Stimulated activated naive B cell treated with anti-CD40 and anti-IgM and Interleukin-4, amounts not matched to agents 10 μg/mL and 1 μg/mL and 100 μg/mL, for 72 hours (primary cell): ENCODE results near the gene EIF3I.

ENCODE experiments used
- ATAC-seq, 2 donors: fragments of 150-1000 bp; cut with Tn5 transposase; replicated peaks; 2 replicates each; pipeline ENCODE4 v1.10.0; 2021; ENCODE audit warnings: moderate library complexity in 1 of 2
- DNase-seq: peaks from one replicate; pipeline ENCODE4 v3.0.0; 2021
- H3K27ac Mint-ChIP-seq: one replicate; pipeline ENCODE4 v1.8.0; 2022; ENCODE audit warnings: mild to moderate bottlenecking, mixed read lengths
- H3K27me3 Mint-ChIP-seq, 2 donors: one replicate each; pipeline ENCODE4 v1.8.0; 2022; ENCODE audit warnings: mixed read lengths in 2 of 2
- H3K36me3 Mint-ChIP-seq, 2 donors: one replicate each; pipeline ENCODE4 v1.8.0; 2022; ENCODE audit warnings: mixed read lengths in 2 of 2, mild to moderate bottlenecking in 1 of 2
- H3K4me1 Mint-ChIP-seq, 2 donors: one replicate each; pipeline ENCODE4 v1.8.0; 2022; ENCODE audit warnings: mixed read lengths in 2 of 2, mild to moderate bottlenecking in 1 of 2
- H3K4me3 Mint-ChIP-seq, 2 donors: one replicate each; pipeline ENCODE4 v1.8.0; 2022; ENCODE audit warnings: mild to moderate bottlenecking in 2 of 2, mixed read lengths in 2 of 2, moderate library complexity in 1 of 2
- H3K9me3 Mint-ChIP-seq, 2 donors: one replicate each; pipeline ENCODE4 v1.8.0; 2022; ENCODE audit warnings: mixed read lengths in 2 of 2, mild to moderate bottlenecking in 1 of 2

The EIF3I gene

DNA sequence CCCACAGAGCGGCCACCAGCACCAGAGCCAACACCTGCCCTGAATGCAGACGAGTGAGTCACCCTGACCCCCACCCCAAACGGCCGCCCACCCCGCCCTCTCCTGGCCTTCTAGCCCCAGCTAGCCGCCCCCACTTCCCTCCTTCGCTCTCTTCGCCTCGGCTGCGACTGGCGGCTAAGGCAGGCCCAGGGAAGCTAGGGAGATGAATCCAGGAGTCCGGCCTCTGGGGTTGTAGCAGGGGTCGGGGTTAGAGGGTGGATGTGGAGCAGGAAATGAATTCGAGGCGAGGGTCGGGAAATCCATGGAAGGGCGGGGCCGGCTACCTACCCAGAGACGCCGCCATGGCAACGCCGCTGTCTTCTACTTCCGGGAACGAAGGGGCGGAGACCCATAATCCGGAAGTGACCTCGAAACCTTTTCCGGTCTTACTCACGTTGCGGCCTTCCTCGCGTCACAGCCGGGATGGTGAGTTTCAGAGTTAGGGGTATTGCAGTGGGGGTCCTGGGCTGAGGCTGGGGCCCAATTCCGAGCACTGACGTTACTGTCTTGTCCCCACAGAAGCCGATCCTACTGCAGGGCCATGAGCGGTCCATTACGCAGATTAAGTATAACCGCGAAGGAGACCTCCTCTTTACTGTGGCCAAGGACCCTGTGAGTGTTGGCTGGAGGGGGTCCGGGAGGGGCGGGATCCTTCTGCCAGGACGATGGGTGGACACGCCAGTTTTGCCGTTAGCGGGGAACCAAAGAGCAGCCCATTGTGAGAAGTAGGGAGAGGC, at the start of gene EIF3I, which contains the start of gene TMEM234:
Gene EIF3I (plus strand): TSS at position 428 of the 776 bp plus-strand sequence. CDS start 35 bp downstream, at position 463.
Gene TMEM234 (minus strand): TSS at position 374 of the 776 bp plus-strand sequence. CDS start 31 bp downstream, at position 343.
- no peaks in the 10 kb centered on the region for H3K9me3 Mint-ChIP-seq
- H3K4me3 Mint-ChIP-seq = peak within 1 kb of the TSS; percentile 96 to 99
- peak; percentile 86 for DNase-seq
- peak within 1 kb of the TSS; percentile 98 for H3K27ac Mint-ChIP-seq
- H3K27me3 Mint-ChIP-seq = no peaks in the 10 kb centered on the region
- peaks cover 22 to 39% of the 10 kb centered on the region in 2 donors for H3K4me1 Mint-ChIP-seq
- H3K36me3 Mint-ChIP-seq = peaks cover 17 to 44% of the 10 kb centered on the region in 2 donors
- peak; percentile 94 to 97 for ATAC-seq

DNA sequence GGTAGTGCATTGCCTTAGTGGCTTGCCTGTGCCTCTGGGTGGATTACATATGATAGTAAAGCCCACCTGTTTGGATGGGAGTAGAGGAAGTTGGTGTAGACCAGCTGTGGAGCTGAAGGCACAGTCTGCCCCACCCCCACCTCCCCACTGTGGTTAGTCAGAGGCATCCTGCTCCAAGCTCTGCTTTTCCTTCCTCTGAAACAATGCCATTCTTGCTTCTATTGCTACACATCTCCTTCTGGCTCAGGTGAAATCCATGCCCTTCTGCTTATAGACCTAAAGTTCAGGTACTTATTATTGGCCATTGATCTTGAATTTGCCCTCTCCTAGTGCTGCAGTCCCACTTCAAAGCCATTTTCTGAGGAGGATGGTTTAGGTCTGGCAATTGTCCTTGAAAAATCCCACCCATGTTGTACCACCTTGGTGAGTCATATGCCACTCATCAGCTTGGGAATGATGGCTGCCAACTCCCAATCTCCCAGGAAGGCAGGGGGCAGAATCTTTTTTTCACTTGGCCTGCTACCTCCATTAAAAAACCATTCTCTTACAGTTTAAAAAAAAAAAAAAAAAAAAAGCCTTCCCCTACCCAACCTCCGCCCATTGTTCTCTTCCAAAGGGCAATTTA, 49.5 kb upstream of the EIF3I start:
- Mint-ChIP-seq H3K4me3 (no peak overlapping the region), H3K27me3 (no peaks in the 10 kb centered on the region), H3K36me3 (peaks cover 39 to 55% of the 10 kb centered on the region in 2 donors), H3K4me1 (peaks cover 0 to 2% of the 10 kb centered on the region in 2 donors), H3K9me3 (no peaks in the 10 kb centered on the region), H3K27ac (no peak overlapping the region)
- ATAC-seq (no peak), DNase-seq (no peak)

DNA sequence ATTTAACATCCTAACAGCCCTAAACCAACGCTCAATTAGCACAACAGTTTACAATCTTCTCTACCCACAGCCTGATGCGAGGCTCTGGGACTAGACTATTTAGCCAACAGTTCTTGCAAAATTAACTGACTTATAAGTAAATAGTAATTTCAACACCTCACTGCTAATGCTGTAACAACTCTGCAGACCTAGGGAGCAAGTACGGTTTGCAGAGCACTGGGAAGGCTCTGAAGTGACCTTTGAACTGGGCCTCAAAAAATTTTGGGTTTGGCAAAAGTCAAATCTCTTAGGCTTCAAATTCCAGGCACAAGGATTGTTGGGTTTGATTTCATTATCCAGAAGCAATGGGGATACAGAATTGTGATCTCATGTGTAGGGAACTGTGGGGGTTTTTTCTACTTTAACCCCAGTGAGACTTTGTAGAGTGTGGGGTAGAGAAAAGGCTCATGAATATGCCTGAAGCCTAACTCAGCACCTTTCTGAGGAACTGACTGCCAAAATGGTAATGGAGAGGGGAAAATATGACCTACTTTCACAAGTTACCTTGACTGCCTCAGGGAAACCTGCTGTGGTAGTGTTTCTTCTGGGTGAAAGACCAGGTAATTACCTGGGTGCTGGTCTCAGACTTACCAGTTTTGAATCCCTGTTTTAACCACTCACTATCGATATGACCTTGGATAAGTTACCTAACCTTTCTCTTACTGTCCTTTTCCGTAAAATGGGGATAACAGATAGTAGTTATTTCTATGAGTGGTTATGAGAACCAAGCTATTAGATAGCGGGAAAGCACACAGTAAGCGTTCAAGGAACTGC, 43.6 kb upstream of the EIF3I start:
- DNase-seq = no peak
- Mint-ChIP-seq H3K36me3 (peaks cover 26 to 37% of the 10 kb centered on the region in 2 donors), H3K4me3 (peak overlapping the region; percentile 89 to 98), H3K4me1 (peaks cover 23 to 42% of the 10 kb centered on the region in 2 donors), H3K27me3 (no peaks in the 10 kb centered on the region), H3K27ac (peak overlapping the region; percentile 100), H3K9me3 (no peaks in the 10 kb centered on the region)
- no peak for ATAC-seq

DNA sequence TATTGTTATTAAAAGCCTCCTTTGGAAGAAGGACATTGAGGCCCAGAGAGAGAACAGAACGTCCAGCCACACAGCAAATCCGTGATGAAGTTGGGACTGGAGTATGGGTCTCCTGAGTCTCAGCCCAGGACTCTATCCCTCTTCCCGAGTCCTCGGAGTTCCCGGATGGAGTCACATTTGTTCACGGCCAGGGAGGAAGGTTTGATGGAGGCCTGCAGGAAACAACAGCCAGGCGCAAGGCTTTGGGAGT, 43.1 kb upstream of the EIF3I start:
- Mint-ChIP-seq H3K27ac (peak overlapping the region; percentile 100), H3K27me3 (no peaks in the 10 kb centered on the region), H3K4me1 (peaks cover 26 to 47% of the 10 kb centered on the region in 2 donors), H3K4me3 (peak overlapping the region; percentile 89 to 98), H3K9me3 (no peaks in the 10 kb centered on the region), H3K36me3 (peaks cover 30 to 38% of the 10 kb centered on the region in 2 donors)
- ATAC-seq (no peak), DNase-seq (no peak)

DNA sequence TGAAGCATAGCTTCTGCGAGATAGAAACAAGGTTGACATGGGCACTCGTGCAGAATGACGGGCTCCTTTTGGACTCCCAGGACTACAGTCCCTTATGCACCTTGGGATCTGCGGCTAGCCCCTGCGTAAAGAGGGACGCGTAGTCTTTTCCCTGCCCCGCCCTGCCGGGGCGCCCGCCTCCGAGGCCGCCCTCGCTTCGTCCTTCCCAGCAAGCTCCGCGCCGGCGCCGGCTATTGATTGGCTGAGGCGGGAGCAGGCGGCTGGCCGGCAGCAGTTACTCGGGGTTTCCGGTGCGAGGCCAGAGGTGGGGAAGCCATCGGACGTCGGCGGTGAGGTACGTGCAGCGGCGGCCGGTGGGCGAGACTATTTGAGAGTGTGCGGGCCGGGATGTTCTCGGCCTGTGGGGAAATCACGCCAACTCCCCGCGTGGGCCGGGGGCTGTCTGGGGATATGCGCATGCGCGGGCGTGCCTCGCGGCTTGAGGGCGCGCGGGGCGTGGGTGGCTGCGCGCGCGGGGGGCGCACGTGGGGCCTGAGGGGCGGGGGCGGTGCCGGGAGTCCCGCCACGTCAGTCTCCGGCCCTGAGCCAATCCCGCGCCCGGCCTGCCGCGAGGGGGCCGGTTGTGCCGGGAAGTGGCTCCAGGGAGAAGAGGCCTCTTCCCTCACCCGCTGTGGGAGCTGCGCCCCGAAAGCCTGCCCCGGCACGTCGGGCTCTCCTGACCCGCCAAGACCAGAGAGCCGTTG, 42.6 kb upstream of the EIF3I start, which contains the start of gene TXLNA:
Gene TXLNA (plus strand): TSS at position 233 of the 743 bp plus-strand sequence. CDS start 671 bp downstream, outside the sequence.
- no peaks in the 10 kb centered on the region for H3K9me3 Mint-ChIP-seq
- H3K27ac Mint-ChIP-seq = peak within 1 kb of the TSS; percentile 100
- H3K4me1 Mint-ChIP-seq = peaks cover 30 to 52% of the 10 kb centered on the region in 2 donors
- no peaks in the 10 kb centered on the region for H3K27me3 Mint-ChIP-seq
- H3K4me3 Mint-ChIP-seq = peak within 1 kb of the TSS; percentile 89 to 98
- ATAC-seq (peak; percentile 93 to 94), DNase-seq (peak; percentile 89)
- H3K36me3 Mint-ChIP-seq = peaks cover 31 to 38% of the 10 kb centered on the region in 2 donors

DNA sequence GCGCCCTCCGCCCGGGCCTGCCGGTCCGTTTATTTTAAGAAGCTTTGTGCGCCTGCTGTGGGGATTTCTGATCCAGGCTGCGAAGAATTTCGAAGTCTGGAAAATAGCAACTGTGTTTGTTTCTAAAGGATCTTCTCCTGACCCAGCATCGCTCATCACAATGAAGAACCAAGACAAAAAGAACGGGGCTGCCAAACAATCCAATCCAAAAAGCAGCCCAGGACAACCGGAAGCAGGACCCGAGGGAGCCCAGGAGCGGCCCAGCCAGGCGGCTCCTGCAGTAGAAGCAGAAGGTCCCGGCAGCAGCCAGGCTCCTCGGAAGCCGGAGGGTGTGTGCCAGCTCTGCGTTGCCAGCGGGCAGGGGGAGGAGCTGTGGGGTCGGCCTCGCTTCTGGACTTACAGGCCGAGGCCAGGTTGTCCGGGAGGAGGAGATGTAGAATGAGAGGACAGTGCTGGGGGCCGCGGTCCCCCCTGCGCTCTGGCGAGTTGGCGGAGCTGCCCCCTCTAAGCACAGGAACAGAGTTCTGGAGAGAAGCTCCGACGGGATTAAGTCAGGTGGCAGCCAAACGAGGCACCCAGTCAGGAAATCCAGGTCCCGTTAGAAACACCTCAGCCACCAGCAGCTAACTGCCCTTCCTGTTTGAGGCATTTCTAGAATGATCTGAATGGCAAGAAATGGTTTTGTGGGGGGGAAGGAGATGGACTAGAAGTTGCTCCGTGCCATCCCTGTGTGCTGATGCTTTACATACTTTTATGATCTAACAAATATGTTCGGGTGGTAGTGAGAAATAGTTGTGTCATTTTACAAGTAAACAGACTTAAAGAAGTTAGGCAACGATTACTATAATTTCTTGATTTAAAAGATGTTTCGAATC, 41.8 kb upstream of the EIF3I start:
- peak; percentile 26 for DNase-seq
- Mint-ChIP-seq H3K27ac (peak overlapping the region; percentile 96), H3K36me3 (peaks cover 35 to 43% of the 10 kb centered on the region in 2 donors), H3K9me3 (no peaks in the 10 kb centered on the region), H3K27me3 (no peaks in the 10 kb centered on the region), H3K4me1 (peaks cover 32 to 54% of the 10 kb centered on the region in 2 donors), H3K4me3 (peak overlapping the region; percentile 89 to 98)
- ATAC-seq = peak; percentile 32 to 38

DNA sequence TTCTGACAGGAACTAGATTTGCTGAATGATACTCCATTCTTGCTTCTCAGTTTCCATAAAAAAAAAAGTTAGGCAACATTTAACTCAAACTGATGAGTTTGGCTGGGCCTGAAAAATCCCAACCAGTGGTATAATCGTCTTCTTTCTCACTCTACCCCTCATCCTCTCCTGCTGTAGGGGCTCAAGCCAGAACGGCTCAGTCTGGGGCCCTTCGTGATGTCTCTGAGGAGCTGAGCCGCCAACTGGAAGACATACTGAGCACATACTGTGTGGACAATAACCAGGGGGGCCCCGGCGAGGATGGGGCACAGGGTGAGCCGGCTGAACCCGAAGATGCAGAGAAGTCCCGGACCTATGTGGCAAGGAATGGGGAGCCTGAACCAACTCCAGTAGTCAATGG, 41.1 kb upstream of the EIF3I start:
- Mint-ChIP-seq H3K27ac (peak overlapping the region; percentile 77), H3K27me3 (no peaks in the 10 kb centered on the region), H3K4me3 (peak overlapping the region; percentile 89 to 98), H3K9me3 (no peaks in the 10 kb centered on the region), H3K4me1 (peaks cover 34 to 57% of the 10 kb centered on the region in 2 donors), H3K36me3 (peaks cover 36 to 46% of the 10 kb centered on the region in 2 donors)
- DNase-seq (no peak), ATAC-seq (no peak)

DNA sequence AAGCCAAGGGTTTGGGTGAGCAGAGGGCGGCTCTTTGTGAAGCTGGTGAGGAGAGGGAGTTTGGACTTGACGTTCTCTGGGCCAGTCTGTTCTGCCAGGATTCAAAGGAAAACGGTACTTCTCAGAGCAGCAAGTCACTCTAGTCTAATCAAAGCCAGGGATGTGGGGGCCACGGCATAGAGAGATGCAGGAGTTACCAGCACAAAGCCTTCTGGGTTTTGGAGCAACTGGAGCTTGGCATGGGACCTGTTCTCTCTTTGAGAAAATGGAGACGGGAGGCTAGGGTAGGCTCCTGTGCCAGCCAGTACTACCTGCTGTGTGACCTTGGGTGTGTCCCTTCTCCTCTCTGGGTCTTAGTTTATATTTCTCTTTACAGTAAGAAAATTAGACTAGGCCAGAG, 40.6 kb upstream of the EIF3I start:
- Mint-ChIP-seq H3K9me3 (no peaks in the 10 kb centered on the region), H3K36me3 (peaks cover 41 to 51% of the 10 kb centered on the region in 2 donors), H3K27ac (peak overlapping the region; percentile 77), H3K4me1 (peaks cover 39 to 62% of the 10 kb centered on the region in 2 donors), H3K27me3 (no peaks in the 10 kb centered on the region), H3K4me3 (peak overlapping the region; percentile 89 to 98)
- DNase-seq (no peak), ATAC-seq (no peak)

DNA sequence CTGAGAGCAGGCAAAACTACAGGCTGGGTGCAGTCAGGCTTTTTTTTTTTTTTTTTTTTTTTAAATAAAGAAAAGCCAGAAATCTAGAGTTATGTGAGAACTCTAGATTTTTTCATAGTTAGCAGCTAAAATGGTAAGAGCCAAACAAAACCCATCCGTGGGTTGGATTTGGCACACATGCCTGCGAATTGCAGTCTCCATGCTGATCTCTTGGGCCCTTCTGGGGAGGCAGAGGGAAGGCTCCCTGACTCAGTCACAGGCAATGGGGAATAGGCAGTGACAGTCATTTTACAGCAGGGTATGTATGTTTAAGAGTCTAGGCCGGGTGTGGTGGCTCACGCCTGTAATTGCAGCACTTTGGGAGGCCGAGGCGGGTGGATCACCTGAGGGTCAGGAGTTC, 40.1 kb upstream of the EIF3I start:
- Mint-ChIP-seq H3K36me3 (peaks cover 42 to 53% of the 10 kb centered on the region in 2 donors), H3K4me3 (peak overlapping the region; percentile 37 to 41), H3K27me3 (no peaks in the 10 kb centered on the region), H3K4me1 (peaks cover 40 to 64% of the 10 kb centered on the region in 2 donors), H3K9me3 (no peaks in the 10 kb centered on the region), H3K27ac (no peak overlapping the region)
- ATAC-seq (no peak), DNase-seq (no peak)

DNA sequence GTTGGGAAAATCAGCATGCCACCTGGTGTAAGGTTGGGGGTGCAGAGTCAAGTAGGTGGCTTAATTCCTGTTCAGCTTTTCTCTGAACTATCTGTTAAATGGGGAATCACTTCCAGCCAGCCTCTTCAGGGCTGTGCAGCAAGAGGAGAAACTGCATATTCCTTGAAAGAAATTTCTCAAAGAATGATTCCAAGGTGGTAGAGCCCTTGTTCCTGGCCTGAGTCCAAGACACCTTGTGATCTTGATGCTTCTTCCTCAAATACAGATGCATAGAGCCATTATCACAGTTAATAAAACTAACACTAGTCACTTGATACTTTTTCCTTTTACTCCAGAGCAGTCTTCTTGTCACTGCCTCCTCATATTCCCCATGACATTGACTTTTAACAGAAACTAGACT, 37.6 kb upstream of the EIF3I start:
- Mint-ChIP-seq H3K27ac (no peak overlapping the region), H3K4me1 (peaks cover 32 to 61% of the 10 kb centered on the region in 2 donors), H3K36me3 (peaks cover 53 to 65% of the 10 kb centered on the region in 2 donors), H3K4me3 (no peak overlapping the region), H3K9me3 (no peaks in the 10 kb centered on the region), H3K27me3 (no peaks in the 10 kb centered on the region)
- DNase-seq = no peak
- ATAC-seq = no peak

DNA sequence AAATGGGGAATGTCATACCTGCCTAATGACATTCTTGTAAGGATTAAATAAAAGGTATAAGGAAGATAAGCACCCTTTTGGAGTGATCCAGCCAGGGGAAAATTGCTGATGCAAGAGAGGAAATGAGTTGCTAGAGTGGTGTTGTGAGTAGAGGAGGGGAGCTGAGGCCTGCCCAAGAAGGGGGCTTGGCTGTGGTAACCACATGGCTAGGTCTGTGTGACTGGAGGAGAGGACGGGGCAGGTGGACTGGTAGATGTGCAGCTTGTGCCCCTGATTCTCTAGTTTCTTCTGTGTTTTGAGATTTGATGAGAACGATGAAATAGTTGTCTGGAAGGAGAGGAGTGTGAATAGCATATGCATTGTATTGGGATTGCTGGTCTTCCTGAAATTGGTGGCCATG, 36.1 kb upstream of the EIF3I start:
- H3K9me3 Mint-ChIP-seq = no peaks in the 10 kb centered on the region
- no peak overlapping the region for H3K27ac Mint-ChIP-seq
- no peak for DNase-seq
- peaks cover 47 to 60% of the 10 kb centered on the region in 2 donors for H3K36me3 Mint-ChIP-seq
- no peaks in the 10 kb centered on the region for H3K27me3 Mint-ChIP-seq
- peaks cover 26 to 49% of the 10 kb centered on the region in 2 donors for H3K4me1 Mint-ChIP-seq
- no peak overlapping the region for H3K4me3 Mint-ChIP-seq
- ATAC-seq = no peak

DNA sequence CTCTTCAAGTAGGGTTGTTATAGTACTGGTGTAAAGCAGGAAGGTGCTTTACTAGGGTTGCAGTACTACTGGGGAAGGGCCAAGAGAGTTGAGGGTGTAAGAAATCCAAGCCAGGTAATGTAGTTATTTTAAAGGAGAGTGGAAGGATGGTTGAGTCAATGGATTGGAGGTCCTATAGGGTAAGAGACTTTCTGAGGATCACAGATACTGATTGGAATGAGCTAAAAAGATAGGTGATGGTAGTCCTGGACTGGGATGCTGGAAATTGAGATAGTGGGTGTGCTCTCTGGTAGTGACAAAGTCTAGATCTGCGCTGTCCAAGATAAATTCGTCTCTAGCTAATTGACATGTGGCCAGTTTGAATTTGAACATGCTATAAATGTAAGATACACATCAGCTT, 35.7 kb upstream of the EIF3I start:
- Mint-ChIP-seq H3K36me3 (peaks cover 44 to 60% of the 10 kb centered on the region in 2 donors), H3K4me3 (no peak overlapping the region), H3K9me3 (no peaks in the 10 kb centered on the region), H3K4me1 (peaks cover 22 to 45% of the 10 kb centered on the region in 2 donors), H3K27me3 (no peaks in the 10 kb centered on the region), H3K27ac (no peak overlapping the region)
- DNase-seq (no peak), ATAC-seq (no peak)

DNA sequence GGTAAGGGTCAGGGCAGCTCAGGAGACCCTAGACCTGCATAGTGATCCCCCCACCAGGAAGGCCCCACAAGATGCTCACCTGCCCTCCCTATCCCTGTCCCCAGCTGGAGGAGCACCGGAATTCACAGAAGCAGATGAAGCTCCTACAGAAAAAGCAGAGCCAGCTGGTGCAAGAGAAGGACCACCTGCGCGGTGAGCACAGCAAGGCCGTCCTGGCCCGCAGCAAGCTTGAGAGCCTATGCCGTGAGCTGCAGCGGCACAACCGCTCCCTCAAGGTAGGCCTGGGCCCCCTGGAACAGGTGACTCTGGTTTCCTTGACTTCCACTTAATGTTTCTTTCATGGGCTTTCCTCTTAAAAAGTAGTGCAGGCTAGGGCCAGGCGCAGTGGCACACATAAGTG, 34.4 kb upstream of the EIF3I start:
- DNase-seq = no peak
- H3K27me3 Mint-ChIP-seq = no peaks in the 10 kb centered on the region
- H3K4me1 Mint-ChIP-seq = peaks cover 21 to 35% of the 10 kb centered on the region in 2 donors
- H3K9me3 Mint-ChIP-seq = no peaks in the 10 kb centered on the region
- peaks cover 53 to 63% of the 10 kb centered on the region in 2 donors for H3K36me3 Mint-ChIP-seq
- no peak for ATAC-seq
- H3K27ac Mint-ChIP-seq = no peak overlapping the region
- no peak overlapping the region for H3K4me3 Mint-ChIP-seq
